ENCODE results near the gene HGFAC.

Gene HGFAC

DNA sequence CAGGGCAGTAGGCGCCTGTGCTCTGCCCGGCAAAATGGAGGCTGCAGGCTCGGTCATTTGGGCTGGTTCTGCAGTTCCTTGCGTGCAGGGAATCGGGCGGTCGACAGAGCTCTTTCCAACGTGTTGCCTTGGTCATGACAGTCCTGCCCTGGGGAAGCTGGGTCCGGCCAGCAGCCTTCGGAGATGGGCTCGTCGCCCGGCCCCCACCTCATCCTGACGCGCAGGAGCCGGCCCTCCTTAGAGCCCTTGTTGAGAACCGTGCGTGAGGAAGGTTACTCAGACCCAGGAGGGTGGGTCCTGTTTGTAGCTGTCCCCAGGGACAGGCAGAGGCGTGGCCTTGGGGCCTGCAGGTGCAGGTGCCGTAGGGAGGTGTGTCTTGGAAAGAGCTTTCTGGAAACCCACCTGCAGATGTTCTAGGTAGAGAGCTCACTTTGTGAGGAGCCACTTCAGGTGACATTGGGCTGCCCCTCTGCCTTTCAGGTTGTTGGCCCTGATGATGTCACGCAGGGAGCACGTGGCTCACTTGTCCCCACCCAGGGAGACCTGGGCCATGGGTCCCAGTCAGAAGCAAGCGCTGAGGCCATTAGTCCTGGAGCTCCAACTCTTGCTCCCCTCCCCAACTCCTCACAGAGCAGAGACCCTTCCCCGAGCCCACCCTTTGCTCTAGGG, 15.2 kb upstream of the HGFAC start:
- Histone ChIP-seq H3K4me1 (no peaks in the 10 kb centered on the region), H3K36me3 (replicated peaks) (no peaks in the 10 kb centered on the region), H3K9me3 (no peaks in the 10 kb centered on the region), H3K4me3 (no peak overlapping the region), H3K27me3 (ENCODE audit: low read depth) (no peaks in the 10 kb centered on the region)
- no peak for DNase-seq (ENCODE audit: low spot score in 2 of 2)
- in situ Hi-C loops (cut with MboI; ENCODE audit: low sequenced_read_pairs) = no loop called here

- Histone ChIP-seq H3K4me3 (no peak overlapping the region), H3K9me3 (no peaks in the 10 kb centered on the region), H3K4me1 (no peaks in the 10 kb centered on the region), H3K27me3 (ENCODE audit: low read depth) (no peaks in the 10 kb centered on the region), H3K36me3 (replicated peaks) (no peaks in the 10 kb centered on the region)
- DNase-seq (ENCODE audit: low spot score in 2 of 2) = no peak
- in situ Hi-C loops (cut with MboI; ENCODE audit: low sequenced_read_pairs) = no loop called here
These were observed 14.7 kb upstream of the HGFAC start for GRCh38 chr4:3427134-3427476.

DNA sequence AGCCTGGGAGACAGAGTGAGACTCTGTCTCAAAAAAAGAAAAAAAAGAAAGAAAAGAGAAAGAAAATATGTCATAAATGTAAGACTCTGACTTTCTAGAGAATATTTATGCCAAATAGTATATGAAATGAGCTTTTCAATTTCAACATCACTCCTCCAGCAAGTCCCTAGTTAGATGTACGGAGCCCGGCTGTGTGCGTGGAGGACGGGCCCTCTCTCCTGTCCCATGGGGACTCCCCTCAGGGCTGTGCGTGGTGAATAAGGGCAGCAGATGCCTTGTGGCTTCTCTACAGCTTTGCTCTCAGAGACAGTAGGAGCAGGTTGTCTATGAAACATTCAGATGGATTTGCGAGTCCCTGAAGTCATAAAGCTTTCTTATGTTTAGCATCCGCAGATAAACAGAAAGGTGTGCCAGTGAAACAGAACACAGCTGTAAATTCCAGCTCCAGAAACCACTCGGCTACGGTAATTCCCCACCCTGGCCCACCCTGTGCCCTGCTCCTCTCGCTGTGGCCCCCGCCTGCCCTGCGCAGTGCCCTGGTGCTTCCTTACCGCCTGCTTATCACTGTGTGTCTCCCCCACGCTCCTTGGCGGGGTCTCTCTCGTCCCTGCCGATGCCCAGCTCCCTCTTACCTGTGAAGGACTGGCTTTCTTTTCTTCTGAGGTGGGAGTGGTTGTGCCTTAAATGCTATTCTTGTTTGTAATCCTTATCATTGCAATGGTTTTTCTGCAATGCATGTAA, 13.9 kb upstream of the HGFAC start:
- in situ Hi-C loops (cut with MboI; ENCODE audit: low sequenced_read_pairs) = no loop called here
- Histone ChIP-seq H3K4me1 (no peaks in the 10 kb centered on the region), H3K27me3 (ENCODE audit: low read depth) (no peaks in the 10 kb centered on the region), H3K9me3 (no peaks in the 10 kb centered on the region), H3K36me3 (replicated peaks) (no peaks in the 10 kb centered on the region), H3K4me3 (no peak overlapping the region)
- no peak for DNase-seq (ENCODE audit: low spot score in 2 of 2)

DNA sequence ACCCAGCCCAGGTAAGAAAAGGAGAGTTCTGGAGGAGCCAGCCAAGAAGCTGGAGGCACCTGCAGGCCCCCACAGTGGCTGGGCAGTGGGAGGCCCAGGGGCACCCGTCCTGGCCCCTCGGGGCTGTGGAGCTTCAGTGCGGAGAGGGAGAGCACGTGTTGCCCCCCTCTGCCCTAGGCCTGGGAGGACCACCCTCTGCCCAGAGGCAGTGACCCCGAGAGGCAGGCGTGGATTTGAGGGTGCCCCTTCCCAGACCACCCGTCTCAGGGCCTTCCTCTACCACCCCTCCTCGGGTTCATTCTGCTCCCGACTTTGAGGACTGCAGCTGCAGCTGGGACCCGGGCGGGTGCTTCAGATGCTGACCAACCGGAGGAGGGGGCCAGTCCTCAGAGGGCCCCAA, 12.1 kb upstream of the HGFAC start:
- no peaks in the 10 kb centered on the region for H3K36me3 ChIP-seq (replicated peaks)
- in situ Hi-C loops (cut with MboI; ENCODE audit: low sequenced_read_pairs) = no loop called here

DNA sequence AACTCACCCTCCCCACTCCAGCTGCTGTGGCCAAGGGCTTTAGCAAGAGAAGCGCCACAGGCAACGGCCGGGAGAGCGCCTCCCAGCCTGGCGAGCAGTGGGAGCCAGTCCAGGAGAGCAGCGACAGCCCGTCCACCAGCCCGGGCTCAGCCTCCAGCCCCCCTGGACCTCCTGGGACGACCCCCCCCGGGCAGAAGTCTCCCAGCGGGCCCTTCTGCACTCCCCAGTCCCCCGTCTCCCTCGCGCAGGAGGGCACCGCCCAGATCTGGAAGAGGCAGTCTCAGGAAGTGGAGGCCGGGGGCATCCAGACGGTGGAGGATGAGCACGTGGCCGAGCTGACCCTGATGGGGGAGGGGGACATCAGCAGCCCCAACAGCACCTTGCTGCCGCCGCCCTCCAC, 11.2 kb upstream of the HGFAC start:
- in situ Hi-C loops (cut with MboI; ENCODE audit: low sequenced_read_pairs) = no loop called here
- no peaks in the 10 kb centered on the region for H3K27me3 ChIP-seq (ENCODE audit: low read depth)
- no peak overlapping the region for H3K4me3 ChIP-seq
- no peaks in the 10 kb centered on the region for H3K4me1 ChIP-seq
- no peaks in the 10 kb centered on the region for H3K36me3 ChIP-seq (replicated peaks)
- H3K9me3 ChIP-seq = no peaks in the 10 kb centered on the region
- no peak for DNase-seq (ENCODE audit: low spot score in 2 of 2)

More for the DNA sequence above, 12.1 kb upstream of the HGFAC start:
- Histone ChIP-seq H3K9me3 (no peaks in the 10 kb centered on the region), H3K27me3 (ENCODE audit: low read depth) (no peaks in the 10 kb centered on the region), H3K4me1 (no peaks in the 10 kb centered on the region), H3K4me3 (no peak overlapping the region)
- no peak for DNase-seq (ENCODE audit: low spot score in 2 of 2)

GRCh38 chr4:3431446-3431993, 10.2 kb upstream of the HGFAC start:
- no peak for DNase-seq (ENCODE audit: low spot score in 2 of 2)
- Histone ChIP-seq H3K4me3 (no peak overlapping the region), H3K36me3 (replicated peaks) (no peaks in the 10 kb centered on the region), H3K9me3 (no peaks in the 10 kb centered on the region), H3K4me1 (no peaks in the 10 kb centered on the region), H3K27me3 (ENCODE audit: low read depth) (no peaks in the 10 kb centered on the region)
- in situ Hi-C loops (cut with MboI; ENCODE audit: low sequenced_read_pairs) = no loop called here

DNA sequence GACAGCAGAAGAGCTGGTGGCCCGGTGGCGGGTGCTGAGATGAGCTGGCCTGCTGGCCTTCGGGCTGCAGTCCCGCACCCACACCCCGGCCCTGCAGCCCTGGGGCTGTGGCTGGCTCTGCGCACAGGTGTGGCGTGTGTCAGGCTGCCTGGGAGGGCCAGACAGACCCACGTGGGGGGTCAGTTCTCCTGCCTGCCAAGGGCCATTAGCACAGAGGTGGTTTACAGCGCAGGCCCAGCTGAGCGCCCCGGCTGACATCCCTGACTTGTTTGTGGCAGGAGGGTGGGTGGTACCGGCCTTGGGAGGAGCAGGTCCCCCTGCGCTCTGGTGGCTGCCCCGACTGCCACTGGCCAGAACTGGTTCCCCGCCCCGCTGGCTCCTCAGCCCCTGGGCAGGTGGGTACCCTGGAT, 9.4 kb upstream of the HGFAC start:
- no peak overlapping the region for H3K4me3 ChIP-seq
- H3K4me1 ChIP-seq = no peaks in the 10 kb centered on the region
- H3K36me3 ChIP-seq (replicated peaks) = no peaks in the 10 kb centered on the region
- H3K9me3 ChIP-seq = no peaks in the 10 kb centered on the region
- no peaks in the 10 kb centered on the region for H3K27me3 ChIP-seq (ENCODE audit: low read depth)
- in situ Hi-C loops (cut with MboI; ENCODE audit: low sequenced_read_pairs) = no loop called here
- no peak for DNase-seq (ENCODE audit: low spot score in 2 of 2)

- Histone ChIP-seq H3K36me3 (replicated peaks) (no peaks in the 10 kb centered on the region), H3K27me3 (ENCODE audit: low read depth) (no peaks in the 10 kb centered on the region), H3K4me3 (no peak overlapping the region), H3K4me1 (no peaks in the 10 kb centered on the region), H3K9me3 (no peaks in the 10 kb centered on the region)
- in situ Hi-C loops (cut with MboI; ENCODE audit: low sequenced_read_pairs) = no loop called here
- no peak for DNase-seq (ENCODE audit: low spot score in 2 of 2)
These were observed 8.5 kb upstream of the HGFAC start for GRCh38 chr4:3433138-3433869.

DNA sequence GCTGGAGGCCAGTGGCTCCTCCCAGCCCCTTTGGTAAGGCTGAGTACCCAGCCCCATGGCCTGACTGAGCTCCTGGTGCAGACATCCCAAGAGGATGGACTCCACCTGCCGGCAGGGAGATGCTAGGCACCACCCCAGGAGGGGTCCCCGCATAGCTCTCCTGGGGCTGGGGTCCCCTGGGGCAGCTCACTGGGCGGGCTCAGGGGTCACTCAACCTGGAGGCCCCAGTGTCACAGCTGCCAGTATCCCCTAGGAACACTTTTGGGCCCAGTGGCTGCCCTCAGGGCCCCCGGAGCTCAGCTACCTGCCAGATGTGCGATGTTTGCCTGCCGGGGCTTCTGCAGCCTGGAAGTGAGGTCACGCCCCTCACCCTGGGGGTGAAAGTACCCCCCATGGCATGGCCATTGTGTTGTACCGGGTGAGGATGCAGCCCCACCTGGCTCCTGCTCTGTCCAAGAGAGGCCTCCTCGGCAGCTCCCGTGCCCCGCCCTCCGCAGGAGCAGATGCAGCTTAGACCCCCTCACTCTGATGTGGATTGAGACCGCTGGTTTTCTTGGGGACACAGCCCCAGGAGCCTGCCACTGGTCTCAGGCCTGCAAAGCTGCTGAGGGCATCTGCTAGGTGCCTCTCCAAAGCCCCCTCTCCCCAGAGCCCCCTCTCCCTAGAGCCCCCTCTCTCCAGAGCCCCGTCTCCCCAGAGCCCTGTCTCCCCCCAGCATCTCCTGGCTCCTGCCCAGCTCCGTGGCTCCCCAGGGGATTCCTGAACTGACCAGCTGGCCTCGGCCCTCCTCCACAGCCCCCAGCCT, 6.7 kb upstream of the HGFAC start:
- DNase-seq (ENCODE audit: low spot score in 2 of 2) = no peak
- in situ Hi-C loops (cut with MboI; ENCODE audit: low sequenced_read_pairs) = loop anchor here (5.0 kb wide), 1 partner anchor 83 kb away; no protein-coding TSS in a partner anchor
- no peaks in the 10 kb centered on the region for H3K27me3 ChIP-seq (ENCODE audit: low read depth)

GRCh38 chr4:3435686-3435956, 6.1 kb upstream of the HGFAC start:
- H3K9me3 ChIP-seq = no peaks in the 10 kb centered on the region
- no peak overlapping the region for H3K4me3 ChIP-seq
- no peaks in the 10 kb centered on the region for H3K27me3 ChIP-seq (ENCODE audit: low read depth)
- no peaks in the 10 kb centered on the region for H3K36me3 ChIP-seq (replicated peaks)
- no peak for DNase-seq (ENCODE audit: low spot score in 2 of 2)
- in situ Hi-C loops (cut with MboI; ENCODE audit: low sequenced_read_pairs) = loop anchor here (5.0 kb wide), 1 partner anchor 83 kb away; no protein-coding TSS in a partner anchor
- H3K4me1 ChIP-seq = no peaks in the 10 kb centered on the region

More for the DNA sequence above, 6.7 kb upstream of the HGFAC start:
- no peaks in the 10 kb centered on the region for H3K36me3 ChIP-seq (replicated peaks)
- H3K4me3 ChIP-seq = no peak overlapping the region
- no peaks in the 10 kb centered on the region for H3K4me1 ChIP-seq
- H3K9me3 ChIP-seq = no peaks in the 10 kb centered on the region

DNA sequence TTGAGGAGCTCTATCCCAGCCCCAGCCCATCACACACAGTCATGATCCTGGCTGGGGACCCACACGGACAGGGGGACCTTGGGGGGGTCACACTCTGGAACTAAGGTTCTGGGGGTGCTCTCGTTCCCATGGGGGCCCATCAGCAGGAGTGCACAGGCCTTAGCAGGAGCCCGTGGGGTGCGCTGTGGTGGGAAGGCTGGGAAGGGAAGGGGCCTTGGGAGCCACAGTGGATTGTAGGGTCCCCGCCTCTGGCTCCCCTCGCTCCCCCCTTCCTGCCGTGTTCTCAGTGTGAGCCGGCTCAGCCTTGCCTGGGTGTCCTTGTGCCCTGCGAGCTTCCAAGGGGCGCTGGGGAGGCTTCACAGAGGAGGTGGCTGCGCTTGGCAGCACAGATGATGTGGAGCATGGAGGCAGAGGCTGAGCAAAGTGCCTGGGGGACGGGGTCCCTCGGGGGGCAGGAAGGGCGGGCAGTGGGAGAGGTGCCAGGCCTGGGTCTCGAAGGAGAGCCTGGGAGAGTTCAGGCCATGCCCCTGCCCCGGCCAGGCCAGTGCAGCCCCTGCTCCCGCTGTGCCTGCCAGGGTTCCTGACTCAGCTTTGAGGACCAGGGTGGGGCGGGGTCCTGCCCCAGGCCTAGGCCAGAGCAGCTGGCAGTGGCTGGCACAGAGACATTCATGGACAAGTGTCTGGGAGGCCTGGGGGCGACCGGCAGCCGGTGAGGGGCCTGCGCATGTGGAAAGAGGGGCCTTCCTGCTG, 5.5 kb upstream of the HGFAC start:
- H3K9me3 ChIP-seq = no peaks in the 10 kb centered on the region
- no peak overlapping the region for H3K4me3 ChIP-seq
- no peaks in the 10 kb centered on the region for H3K36me3 ChIP-seq (replicated peaks)
- H3K27me3 ChIP-seq (ENCODE audit: low read depth) = no peaks in the 10 kb centered on the region
- no peaks in the 10 kb centered on the region for H3K4me1 ChIP-seq
- DNase-seq (ENCODE audit: low spot score in 2 of 2) = no peak
- in situ Hi-C loops (cut with MboI; ENCODE audit: low sequenced_read_pairs) = loop anchor here (5.0 kb wide), 1 partner anchor 84 kb away; no protein-coding TSS in a partner anchor

GRCh38 chr4:3436798-3437581, 4.8 kb upstream of the HGFAC start:
- H3K36me3 ChIP-seq (replicated peaks) = no peaks in the 10 kb centered on the region
- H3K4me3 ChIP-seq = no peak overlapping the region
- DNase-seq (ENCODE audit: low spot score in 2 of 2) = no peak
- in situ Hi-C loops (cut with MboI; ENCODE audit: low sequenced_read_pairs) = loop anchor here (5.0 kb wide), 1 partner anchor 85 kb away; no protein-coding TSS in a partner anchor
- no peaks in the 10 kb centered on the region for H3K27me3 ChIP-seq (ENCODE audit: low read depth)
- H3K9me3 ChIP-seq = no peaks in the 10 kb centered on the region
- no peaks in the 10 kb centered on the region for H3K4me1 ChIP-seq

Measured in HAP-1 (cell line).